ENCODE results near the gene CKB. TPM values are rescaled to one million over a fixed set of nuclear protein-coding genes. Genes with fewer than 3 reads are reported as not detected.

Gene CKB
- total RNA-seq, 1 experiment from 2014 or later: 45.2 TPM

GRCh38 chr14:103552011-103552845 is 29.6 kb upstream of the CKB start:
- Histone ChIP-seq H3K27me3 (no peaks in the 10 kb centered on the region), H3K4me3 (peak overlapping the region; percentile 27), H3K36me3 (no peaks in the 10 kb centered on the region; the same call in 1 of the 2 replicates), H3K9me3 (no peaks in the 10 kb centered on the region)
- DNase-seq: peak; percentile 80

- Histone ChIP-seq H3K9me3 (no peaks in the 10 kb centered on the region), H3K27me3 (no peaks in the 10 kb centered on the region), H3K4me3 (peak overlapping the region; percentile 27), H3K36me3 (no peaks in the 10 kb centered on the region; the same call in 1 of the 2 replicates)
- peak; percentile 47 for DNase-seq
These were observed 28.7 kb upstream of the CKB start for GRCh38 chr14:103551338-103551762.

DNA sequence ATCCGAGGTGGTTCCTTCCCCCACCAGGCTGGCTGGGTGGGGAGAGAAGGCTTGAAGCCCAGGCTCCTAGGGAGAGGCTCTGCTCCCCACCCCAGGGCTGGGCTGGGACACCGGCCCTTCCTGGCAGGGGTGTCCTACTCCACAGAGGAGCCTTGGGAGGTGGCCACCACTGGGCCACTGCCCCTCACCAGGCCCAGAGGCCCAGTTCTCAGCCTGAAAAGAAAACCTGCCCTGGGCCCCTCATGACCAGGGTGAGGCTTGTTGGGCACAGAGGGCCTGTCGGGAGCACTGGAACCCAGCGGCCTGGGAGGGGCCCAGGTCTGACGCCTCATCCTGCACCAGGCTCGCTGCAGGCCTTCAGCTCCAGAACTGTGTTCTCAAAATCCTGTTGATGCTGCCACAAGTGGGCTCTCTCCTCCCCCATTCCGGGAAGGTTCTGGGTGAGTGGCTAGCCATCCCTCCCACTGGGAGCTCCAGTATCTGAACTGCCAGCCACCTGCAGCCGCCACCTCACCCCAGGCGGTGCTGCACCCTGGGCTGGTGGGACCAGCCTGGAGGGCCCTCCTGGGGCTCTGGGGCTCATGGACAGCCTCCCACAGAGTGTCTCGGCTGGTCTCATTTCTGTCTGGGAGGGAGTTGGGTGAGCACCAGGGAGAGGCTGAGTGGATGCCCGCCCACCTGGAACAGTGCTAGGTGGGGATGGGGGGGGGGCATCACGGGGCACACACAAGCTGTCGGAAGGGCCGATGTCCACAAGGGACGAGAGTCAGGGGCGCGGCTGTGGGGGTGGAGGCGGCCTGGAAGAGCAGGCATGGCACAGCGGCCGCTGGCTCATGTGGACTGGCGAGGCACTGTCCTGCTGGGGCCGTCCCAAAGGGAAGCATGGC is 28.1 kb upstream of the CKB start:
- no peak for DNase-seq
- Histone ChIP-seq H3K9me3 (no peaks in the 10 kb centered on the region), H3K36me3 (no peaks in the 10 kb centered on the region; the same call in 1 of the 2 replicates), H3K4me3 (peak overlapping the region; percentile 27), H3K27me3 (no peaks in the 10 kb centered on the region)

DNA sequence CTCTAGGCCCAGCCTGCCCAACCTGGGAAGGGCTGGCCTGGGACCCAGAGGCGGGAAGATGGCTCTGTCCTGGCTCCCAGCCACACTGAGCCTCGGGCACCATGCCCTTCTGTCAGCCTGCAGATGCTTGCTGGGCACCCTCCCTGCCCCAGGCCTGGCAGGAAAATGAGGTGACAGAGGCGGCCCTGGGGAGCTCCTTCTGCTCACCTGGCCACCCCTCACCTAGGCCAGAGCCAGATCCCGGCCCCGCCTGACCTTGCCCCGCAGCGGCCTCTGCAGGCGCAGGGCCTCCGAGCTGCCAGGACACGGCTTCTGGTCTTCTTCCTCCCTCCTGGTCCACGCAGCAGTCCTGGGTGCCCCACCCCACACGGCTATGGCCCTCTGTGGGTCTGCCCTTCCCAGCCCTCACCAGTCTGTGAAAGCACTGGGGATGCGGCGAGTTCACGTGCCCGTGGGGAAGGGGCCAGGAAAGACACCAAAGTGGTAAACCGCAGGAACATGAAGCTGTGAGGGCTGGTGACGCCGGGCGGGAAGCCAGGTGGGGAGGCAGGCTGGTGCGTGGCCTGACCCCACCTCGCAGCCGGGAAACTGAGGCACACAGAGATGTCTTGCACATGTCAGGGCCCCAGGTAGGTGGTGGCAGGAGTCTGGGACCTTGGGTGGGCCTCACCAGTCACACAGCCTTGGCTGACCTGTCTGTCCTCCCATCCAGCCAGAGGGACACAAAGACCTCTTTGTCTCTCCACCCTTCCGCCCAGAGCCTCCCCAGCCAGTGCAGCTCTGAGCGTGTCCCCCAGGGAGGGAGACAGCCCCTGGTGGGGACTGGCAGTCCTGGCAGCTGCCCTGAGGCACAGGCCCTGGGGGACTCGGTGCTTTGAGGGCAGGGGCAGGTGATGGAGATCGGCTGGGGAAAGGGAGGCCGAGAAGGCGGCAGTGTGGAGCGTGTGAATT is 27.0 kb upstream of the CKB start:
- H3K9me3 ChIP-seq: no peaks in the 10 kb centered on the region
- no peaks in the 10 kb centered on the region for H3K27me3 ChIP-seq
- no peak for DNase-seq
- H3K4me3 ChIP-seq: no peak overlapping the region
- H3K36me3 ChIP-seq: no peaks in the 10 kb centered on the region; the same call in 1 of the 2 replicates

GRCh38 chr14:103548463-103549351 is 26.1 kb upstream of the CKB start:
- H3K36me3 ChIP-seq: no peaks in the 10 kb centered on the region; the same call in 1 of the 2 replicates
- H3K9me3 ChIP-seq: no peaks in the 10 kb centered on the region
- DNase-seq: no peak
- no peak overlapping the region for H3K4me3 ChIP-seq
- no peaks in the 10 kb centered on the region for H3K27me3 ChIP-seq

DNA sequence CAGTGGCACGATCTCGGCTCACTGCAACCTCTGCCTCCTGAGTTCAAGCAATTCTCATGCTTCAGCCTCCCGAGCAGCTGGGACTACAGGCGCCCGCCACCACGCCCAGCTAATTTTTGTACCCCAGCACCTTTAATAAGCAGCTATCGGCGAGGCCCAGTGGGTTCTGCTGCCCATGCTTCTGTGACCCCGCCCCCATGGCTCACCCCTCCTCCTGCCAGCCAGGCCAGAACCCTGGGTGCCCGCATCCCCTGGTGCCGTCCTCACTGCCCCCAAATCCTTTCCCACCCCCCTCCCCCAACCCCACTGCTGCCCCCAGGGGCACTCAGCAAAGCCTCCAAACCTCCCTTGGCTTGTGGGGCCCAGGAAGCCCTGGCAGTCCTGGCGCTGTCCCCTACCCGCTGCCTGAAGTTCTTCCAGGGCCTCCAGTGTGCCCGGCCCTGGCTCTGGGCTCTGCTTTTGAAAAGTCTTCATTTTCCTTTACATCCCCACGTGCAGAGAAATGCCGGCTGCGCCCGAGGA is 25.4 kb upstream of the CKB start:
- H3K4me3 ChIP-seq: no peak overlapping the region
- H3K27me3 ChIP-seq: no peaks in the 10 kb centered on the region
- H3K36me3 ChIP-seq: no peaks in the 10 kb centered on the region; the same call in 1 of the 2 replicates
- DNase-seq: no peak
- no peaks in the 10 kb centered on the region for H3K9me3 ChIP-seq

GRCh38 chr14:103547455-103547940 is 24.9 kb upstream of the CKB start:
- H3K9me3 ChIP-seq: no peaks in the 10 kb centered on the region
- H3K36me3 ChIP-seq: no peaks in the 10 kb centered on the region
- no peak overlapping the region for H3K4me3 ChIP-seq
- DNase-seq: no peak
- H3K27me3 ChIP-seq: no peaks in the 10 kb centered on the region

- Histone ChIP-seq H3K27me3 (no peaks in the 10 kb centered on the region), H3K4me3 (no peak overlapping the region), H3K36me3 (no peaks in the 10 kb centered on the region), H3K9me3 (no peaks in the 10 kb centered on the region)
- peak; percentile 35 for DNase-seq
These were observed 24.2 kb upstream of the CKB start for GRCh38 chr14:103546652-103547454.

GRCh38 chr14:103545915-103546651 is 23.5 kb upstream of the CKB start:
- H3K4me3 ChIP-seq: no peak overlapping the region
- no peaks in the 10 kb centered on the region for H3K36me3 ChIP-seq
- no peaks in the 10 kb centered on the region for H3K27me3 ChIP-seq
- no peaks in the 10 kb centered on the region for H3K9me3 ChIP-seq
- DNase-seq: no peak

DNA sequence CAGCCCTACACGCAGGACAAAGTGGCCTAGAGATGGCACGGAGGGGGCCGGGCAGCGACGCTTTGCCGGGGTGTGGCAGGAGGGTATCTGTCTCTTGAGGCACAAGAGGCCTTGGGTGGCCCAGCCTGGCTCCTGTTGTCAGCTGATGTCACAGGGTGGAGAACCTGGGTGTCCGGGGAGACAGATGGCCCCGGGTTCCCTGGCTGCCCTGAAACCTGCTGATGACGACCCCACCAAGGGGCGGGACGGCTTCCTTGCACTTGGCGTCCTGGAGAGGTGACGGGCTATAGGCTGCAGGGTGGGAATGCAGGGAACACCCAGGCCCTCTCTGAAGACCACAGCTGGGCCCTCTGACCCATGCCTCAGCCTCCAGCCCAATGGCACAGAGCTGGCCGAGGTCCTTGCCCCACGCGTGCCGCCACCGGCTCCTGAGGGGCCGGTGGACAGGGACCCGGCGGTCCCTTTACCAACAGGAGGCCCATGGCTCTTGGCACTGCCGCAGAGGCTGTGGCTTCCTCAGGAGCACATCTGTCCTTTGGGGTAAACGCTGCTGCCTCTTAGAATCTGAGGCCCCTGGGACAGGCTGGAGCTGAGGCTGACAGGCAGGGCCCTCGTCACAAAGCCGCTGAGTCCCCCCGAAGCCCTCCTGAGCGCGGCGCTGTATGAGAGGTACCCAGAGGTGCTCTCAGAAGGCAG is 22.7 kb upstream of the CKB start:
- Histone ChIP-seq H3K36me3 (no peaks in the 10 kb centered on the region), H3K9me3 (no peaks in the 10 kb centered on the region), H3K4me3 (no peak overlapping the region), H3K27me3 (no peaks in the 10 kb centered on the region)
- no peak for DNase-seq

DNA sequence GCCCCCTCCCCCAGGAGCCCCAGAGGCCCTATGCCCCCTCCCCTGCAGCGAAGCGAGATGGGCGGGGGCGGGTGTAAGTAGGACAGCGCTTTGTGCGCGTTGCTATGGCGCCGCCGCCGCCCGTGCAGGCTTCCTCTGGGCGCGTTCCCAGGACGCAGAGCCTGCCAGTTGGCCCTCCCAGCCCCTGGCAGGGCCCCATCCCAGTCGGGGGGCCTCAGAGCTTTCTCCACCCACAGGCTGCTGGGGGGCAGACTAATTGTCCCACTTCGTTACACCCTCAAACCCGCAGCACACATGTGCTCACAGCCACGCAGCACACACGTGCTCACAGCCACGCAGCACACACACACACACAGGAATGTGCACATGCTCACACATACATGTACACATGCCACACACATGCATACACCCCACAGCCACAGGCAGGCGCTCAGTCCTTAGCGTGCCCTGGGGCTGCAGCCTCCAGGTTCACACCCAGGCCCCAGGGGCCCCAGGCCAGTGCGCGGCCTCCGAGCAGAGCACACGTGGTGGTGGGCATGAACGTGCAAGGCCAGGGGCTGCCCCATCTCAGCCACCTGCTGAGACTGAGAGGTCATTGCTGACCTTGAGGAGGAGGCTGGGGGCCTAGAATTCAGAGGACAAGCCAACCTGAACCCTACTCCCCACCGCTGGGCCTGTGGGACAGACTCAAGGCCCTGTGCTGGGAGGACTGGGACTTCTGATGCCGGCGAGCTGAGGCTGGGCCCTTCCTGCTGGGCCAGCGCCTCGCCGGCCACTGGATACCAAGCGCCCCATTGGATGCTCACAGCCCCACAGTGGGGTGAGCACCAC is 22.0 kb upstream of the CKB start:
- Histone ChIP-seq H3K9me3 (no peaks in the 10 kb centered on the region), H3K36me3 (no peaks in the 10 kb centered on the region), H3K4me3 (no peak overlapping the region), H3K27me3 (no peaks in the 10 kb centered on the region)
- no peak for DNase-seq

- Histone ChIP-seq H3K27me3 (no peaks in the 10 kb centered on the region), H3K4me3 (no peak overlapping the region), H3K36me3 (no peaks in the 10 kb centered on the region), H3K9me3 (no peaks in the 10 kb centered on the region)
- DNase-seq: no peak
These were observed 21.2 kb upstream of the CKB start for GRCh38 chr14:103543721-103544387.

Data from MG63 (cell line).